HG02642 (cell line): ENCODE measurements around the gene CEMIP2.
"Not testable (repeated sequence)": the region's sequence is repeated elsewhere in the genome, so short reads cannot be mapped to it uniquely, and the experiment has no call there.

Experiments used
- ATAC-seq: cut with Tn5 transposase; IDR thresholded peaks from one replicate; pipeline ENCODE4 v1.9.1; 2021; ENCODE audit warnings: mild to moderate bottlenecking; ENCODE audit not compliant: unreplicated experiment, poor library complexity

CEMIP2 gene

GRCh38 chr9:71681104-71681707 is 87.1 kb downstream of the CEMIP2 start:
- ATAC-seq: no peak

DNA sequence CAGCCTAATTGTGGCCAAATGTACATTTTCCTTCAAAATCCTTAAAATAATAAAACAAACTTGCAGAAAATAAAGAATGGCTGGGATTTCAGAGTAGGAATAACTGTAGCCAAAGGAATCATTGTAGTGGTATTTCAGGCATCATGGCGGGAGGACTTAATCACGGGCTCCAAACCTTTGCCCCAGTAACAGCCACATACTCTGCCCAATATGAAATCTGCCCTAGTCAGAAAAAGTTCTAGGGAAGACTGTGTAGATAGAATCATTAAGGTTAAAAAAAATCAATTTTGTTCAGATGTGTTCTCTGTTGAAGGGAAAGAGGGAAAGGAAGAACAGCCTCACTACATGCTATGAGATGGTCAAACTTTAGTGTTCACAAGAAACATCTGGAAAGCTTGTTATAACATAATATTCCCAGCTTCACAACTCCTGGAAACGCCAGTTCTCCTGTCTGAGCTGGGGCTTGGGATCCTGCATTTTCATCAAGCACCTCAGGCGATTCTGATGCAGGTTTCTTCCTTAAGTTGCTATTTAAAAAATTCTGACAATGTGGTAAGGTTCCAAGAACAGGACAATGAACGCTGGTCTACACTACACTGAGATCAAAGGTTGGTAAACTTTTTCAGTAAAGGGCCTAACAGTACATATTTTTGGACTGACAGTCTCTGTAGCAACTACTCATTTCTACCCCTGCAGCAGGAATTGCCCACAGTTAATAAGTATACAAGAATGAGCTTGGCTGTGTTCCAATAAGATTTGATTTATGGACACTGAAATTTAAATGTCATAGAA is 87.9 kb downstream of the CEMIP2 start:
- peak; percentile 45 for ATAC-seq

DNA sequence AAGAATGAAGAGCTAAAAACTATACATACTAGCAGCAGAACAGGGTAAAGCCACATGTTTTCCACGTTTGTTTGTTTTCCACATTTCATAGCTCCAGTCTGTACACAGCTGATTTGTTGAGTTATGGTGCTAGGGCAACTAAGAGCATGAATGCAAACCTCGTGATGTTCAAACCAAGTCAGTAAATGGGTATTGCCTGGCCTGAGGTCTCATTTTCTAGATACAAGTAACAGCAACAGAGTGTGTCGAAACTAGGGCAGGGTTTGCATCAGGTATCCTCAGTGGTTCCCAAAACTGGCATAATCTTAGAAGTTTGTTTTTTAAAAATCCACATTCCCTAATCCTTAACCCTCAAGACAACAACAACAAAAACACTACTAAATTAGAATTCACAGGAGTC is 89.3 kb downstream of the CEMIP2 start:
- ATAC-seq: no peak

- ATAC-seq: no peak
These were observed 91.1 kb downstream of the CEMIP2 start for GRCh38 chr9:71677209-71677608.

DNA sequence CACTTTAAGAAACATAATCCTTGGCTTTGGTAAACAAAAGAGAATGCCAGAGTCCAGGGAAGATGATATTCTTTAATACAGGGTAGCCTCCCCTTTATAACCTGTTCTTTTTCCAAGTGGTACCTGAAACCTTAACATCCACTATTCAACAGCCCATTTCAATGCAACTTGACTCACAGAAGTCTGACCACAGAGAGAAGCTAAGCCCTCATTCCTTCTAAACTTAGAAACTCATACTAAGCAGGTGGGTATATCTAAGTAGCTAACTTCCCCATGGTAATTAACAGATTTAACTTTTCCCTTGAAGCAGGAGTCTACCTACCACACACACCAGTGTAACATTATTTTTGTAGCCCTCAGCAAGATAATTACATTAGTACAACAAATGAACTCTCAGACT is 91.9 kb downstream of the CEMIP2 start:
- ATAC-seq: no peak

- no peak for ATAC-seq
These were observed 92.5 kb downstream of the CEMIP2 start for GRCh38 chr9:71675857-71676165.

- ATAC-seq: no peak
These were observed 93.0 kb downstream of the CEMIP2 start for GRCh38 chr9:71675105-71675856.

GRCh38 chr9:71672573-71672972 is 95.7 kb downstream of the CEMIP2 start:
- no peak for ATAC-seq

DNA sequence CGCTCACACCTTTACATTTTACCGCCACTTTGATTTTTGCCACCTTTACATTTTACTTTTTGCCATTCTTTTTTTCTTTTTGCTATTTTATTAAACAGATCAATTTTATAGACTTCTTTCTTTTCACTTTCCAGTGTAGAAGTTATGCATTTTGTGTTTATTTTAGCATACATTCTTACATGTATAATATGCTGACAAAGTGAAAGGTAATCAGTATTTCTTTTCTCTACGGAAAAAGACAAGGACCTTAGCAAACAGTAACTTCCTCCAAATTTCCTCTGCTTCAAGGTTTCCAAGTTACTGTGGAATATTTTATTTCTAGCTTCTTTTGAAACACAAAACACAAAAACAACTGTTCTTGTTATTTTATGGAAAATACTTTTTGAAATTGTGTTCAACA is 97.0 kb downstream of the CEMIP2 start:
- no peak for ATAC-seq

- no peak for ATAC-seq
These were observed 98.2 kb downstream of the CEMIP2 start for GRCh38 chr9:71670121-71670520.

- no peak for ATAC-seq
These were observed 98.9 kb downstream of the CEMIP2 start for GRCh38 chr9:71669284-71669995.

DNA sequence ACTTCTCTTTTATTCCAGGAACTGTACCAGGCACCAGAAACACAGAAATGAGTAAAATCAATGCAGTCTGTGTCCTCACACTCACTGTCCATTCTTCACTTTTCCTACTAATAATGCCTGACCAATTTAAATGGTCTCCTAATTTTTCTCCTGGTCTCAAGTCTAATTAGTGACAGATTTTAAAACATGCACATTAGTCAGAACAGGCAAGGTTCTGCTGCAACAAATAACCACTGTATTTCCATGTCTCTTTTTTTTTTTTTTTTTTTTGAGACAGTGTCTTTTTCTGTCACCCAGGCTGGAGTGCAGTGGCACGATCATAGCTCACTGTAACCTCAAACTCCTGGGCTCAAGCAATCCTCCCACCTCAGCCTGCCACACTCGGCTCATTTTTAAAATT is 99.6 kb downstream of the CEMIP2 start:
- no peak for ATAC-seq

GRCh38 chr9:71665247-71665646 is 103.1 kb downstream of the CEMIP2 start:
- no peak for ATAC-seq

- no peak for ATAC-seq
These were observed 103.7 kb downstream of the CEMIP2 start for GRCh38 chr9:71664566-71664965.

DNA sequence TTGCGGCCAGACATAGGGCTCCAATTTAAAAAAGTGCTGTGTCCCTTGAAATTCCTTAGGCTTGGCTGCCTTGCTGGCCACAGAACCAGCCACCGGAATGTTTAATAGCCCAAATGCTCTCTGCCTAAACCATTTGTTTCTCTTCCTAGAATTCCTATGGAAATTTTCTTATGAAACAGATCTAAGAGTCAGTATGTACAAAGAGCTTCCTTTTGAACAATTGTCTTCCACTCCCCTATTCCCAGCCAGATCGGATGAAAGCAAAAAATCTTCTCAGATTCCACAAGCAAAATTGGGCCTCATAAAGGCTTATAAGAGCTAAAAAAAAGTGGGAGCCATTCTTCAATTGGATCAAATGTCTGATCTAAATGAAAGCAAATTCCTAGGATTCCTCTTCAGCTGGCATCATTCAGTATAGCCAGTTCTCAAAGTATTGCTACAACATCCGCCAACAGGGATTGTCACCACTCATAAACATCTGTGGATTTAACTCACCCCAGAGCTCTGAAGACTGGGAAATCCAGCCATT is 104.3 kb downstream of the CEMIP2 start:
- ATAC-seq: no peak

GRCh38 chr9:71663216-71663615 is 105.1 kb downstream of the CEMIP2 start:
- no peak for ATAC-seq

- ATAC-seq: no peak
These were observed 106.2 kb downstream of the CEMIP2 start for GRCh38 chr9:71662082-71662481.

DNA sequence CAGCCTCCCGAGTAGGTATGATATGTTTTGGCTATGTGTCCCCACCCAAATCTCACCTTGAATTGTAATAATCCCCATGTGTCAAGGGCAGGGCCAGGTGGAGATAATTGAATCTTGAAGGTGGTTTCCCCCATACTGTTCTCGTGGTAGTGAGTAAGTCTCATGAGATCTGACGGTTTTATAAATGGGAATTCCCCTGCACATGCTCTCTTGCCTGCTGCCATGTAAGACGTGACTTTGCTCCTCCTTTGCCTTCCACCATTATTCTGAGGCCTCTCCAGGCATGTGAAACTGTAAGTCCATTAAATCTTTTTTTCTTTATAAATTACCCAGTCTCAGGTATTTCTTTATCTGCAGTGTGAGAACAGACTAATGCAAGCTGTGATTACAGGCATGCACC is 111.0 kb downstream of the CEMIP2 start:
- not testable (repeated sequence) for ATAC-seq

GRCh38 chr9:71656496-71656895 is 111.8 kb downstream of the CEMIP2 start:
- no peak for ATAC-seq

DNA sequence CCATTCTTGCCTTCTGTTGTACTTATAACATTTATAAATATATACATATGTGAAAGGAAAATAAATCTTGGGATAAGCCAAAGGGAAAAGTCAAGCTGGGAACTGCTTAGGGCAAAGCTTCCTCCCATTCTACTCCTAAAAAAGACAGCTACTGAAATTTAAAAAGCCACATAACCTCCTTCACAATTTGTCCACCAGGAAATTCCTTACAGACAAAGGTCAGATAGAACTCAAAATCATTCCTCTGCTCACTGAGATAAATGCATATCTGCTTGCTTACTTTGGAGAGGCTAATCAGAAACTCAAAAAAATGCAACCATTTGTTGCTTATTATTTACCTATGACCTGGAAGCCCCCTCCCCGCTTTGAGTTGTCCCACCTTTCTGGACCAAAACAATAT is 112.5 kb downstream of the CEMIP2 start:
- no peak for ATAC-seq

- no peak for ATAC-seq
These were observed 113.2 kb downstream of the CEMIP2 start for GRCh38 chr9:71655141-71655540.
